ENCODE results near the gene DDX6.

GRCh38 chr11:118786657-118787056, 4.3 kb downstream of the DDX6 start:
- no peak for TF ChIP-seq CTCF (IDR thresholded peaks at IDR 0.05)
- no peak for TF ChIP-seq POLR2A (IDR thresholded peaks at IDR 0.05)
